ENCODE measurements around the gene ASPG.

Gene ASPG

GRCh38 chr14:104114421-104115130 lies 29.1 kb downstream of the ASPG start:
- peak; percentile 4 for DNase-seq
- no peak overlapping the region for H3K4me3 ChIP-seq (ENCODE audit: low read depth, low read length)
- H3K27ac ChIP-seq, result no peak overlapping the region
- H3K27me3 ChIP-seq (ENCODE audit: insufficient read depth, low read depth, severe bottlenecking), result no peaks in the 10 kb centered on the region
- H3K36me3 ChIP-seq, result no peaks in the 10 kb centered on the region
- H3K9me3 ChIP-seq (ENCODE audit: severe bottlenecking), result no peaks in the 10 kb centered on the region
- TF ChIP-seq, protein P1, sequence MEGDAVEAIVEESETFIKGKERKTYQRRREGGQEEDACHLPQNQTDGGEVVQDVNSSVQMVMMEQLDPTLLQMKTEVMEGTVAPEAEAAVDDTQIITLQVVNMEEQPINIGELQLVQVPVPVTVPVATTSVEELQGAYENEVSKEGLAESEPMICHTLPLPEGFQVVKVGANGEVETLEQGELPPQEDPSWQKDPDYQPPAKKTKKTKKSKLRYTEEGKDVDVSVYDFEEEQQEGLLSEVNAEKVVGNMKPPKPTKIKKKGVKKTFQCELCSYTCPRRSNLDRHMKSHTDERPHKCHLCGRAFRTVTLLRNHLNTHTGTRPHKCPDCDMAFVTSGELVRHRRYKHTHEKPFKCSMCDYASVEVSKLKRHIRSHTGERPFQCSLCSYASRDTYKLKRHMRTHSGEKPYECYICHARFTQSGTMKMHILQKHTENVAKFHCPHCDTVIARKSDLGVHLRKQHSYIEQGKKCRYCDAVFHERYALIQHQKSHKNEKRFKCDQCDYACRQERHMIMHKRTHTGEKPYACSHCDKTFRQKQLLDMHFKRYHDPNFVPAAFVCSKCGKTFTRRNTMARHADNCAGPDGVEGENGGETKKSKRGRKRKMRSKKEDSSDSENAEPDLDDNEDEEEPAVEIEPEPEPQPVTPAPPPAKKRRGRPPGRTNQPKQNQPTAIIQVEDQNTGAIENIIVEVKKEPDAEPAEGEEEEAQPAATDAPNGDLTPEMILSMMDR (IDR thresholded peaks at IDR 0.05; ENCODE audit: low read depth, low read length), result no peak

DNA sequence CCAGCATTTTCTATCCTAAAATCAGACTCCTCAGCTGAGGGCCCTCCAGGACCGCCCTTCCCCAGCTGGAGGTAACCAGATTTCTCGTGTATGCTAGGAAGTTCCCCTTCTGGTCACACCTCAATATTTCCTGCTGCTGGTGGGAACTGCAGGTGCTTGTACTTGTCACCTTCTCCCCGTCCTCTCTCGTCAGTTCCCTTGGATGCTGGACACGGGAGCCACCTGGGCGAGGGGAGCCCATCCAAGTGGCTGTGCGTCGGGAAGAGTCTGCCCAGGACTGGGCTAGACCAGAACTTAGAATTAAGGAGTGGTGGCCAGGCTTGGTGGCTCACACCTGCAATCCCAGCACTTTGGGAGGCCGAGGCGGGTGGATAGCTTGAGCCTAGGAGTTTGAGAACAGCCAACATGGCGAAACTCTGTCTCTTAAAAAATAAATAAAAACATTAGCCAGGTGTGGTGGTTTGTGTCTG lies 29.7 kb downstream of the ASPG start:
- DNase-seq, result no peak
- Histone ChIP-seq H3K27me3 (ENCODE audit: insufficient read depth, low read depth, severe bottlenecking) (no peaks in the 10 kb centered on the region), H3K27ac (no peak overlapping the region), H3K4me3 (ENCODE audit: low read depth, low read length) (no peak overlapping the region), H3K9me3 (ENCODE audit: severe bottlenecking) (no peaks in the 10 kb centered on the region), H3K36me3 (no peaks in the 10 kb centered on the region)
- TF ChIP-seq, protein P1 (IDR thresholded peaks at IDR 0.05; ENCODE audit: low read depth, low read length), result no peak

- no peaks in the 10 kb centered on the region for H3K36me3 ChIP-seq
- no peak overlapping the region for H3K27ac ChIP-seq
- no peak for DNase-seq
- no peak overlapping the region for H3K4me3 ChIP-seq (ENCODE audit: low read depth, low read length)
- TF ChIP-seq, protein P1 (IDR thresholded peaks at IDR 0.05; ENCODE audit: low read depth, low read length), result no peak
- H3K27me3 ChIP-seq (ENCODE audit: insufficient read depth, low read depth, severe bottlenecking), result no peaks in the 10 kb centered on the region
- no peaks in the 10 kb centered on the region for H3K9me3 ChIP-seq (ENCODE audit: severe bottlenecking)
These were observed 30.3 kb downstream of the ASPG start for GRCh38 chr14:104115691-104116287.

DNA sequence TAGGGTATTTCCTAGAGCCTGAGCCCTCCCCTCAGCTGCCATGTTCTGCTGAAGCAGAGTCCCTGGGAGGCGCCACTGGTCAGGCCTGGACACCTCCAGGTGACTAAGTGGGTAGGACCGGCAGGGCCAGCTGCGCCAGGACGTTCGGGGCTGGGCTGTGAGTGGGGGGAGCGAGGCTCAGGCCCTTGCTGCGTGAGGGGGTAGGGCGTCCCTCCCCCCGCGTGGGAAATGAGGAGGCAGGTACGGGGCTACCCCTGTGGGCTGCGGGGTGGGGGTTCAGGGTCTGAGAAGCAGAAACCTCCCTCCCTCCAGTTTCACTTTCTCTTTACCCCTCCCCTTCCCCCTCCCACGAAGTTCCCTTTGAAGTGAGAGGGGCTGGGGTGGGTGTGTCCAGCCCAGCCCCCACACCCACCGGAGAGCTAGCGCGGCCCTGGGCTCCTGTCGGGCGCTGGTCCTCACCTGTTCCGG lies 30.8 kb downstream of the ASPG start:
- Histone ChIP-seq H3K4me3 (ENCODE audit: low read depth, low read length) (peak overlapping the region; percentile 36), H3K27me3 (ENCODE audit: insufficient read depth, low read depth, severe bottlenecking) (no peaks in the 10 kb centered on the region), H3K36me3 (no peaks in the 10 kb centered on the region), H3K9me3 (ENCODE audit: severe bottlenecking) (no peaks in the 10 kb centered on the region), H3K27ac (no peak overlapping the region)
- peak; percentile 16 for DNase-seq
- TF ChIP-seq, protein P1 (IDR thresholded peaks at IDR 0.05; ENCODE audit: low read depth, low read length), result no peak

- peak overlapping the region; percentile 36 for H3K4me3 ChIP-seq (ENCODE audit: low read depth, low read length)
These were observed 31.3 kb downstream of the ASPG start for GRCh38 chr14:104116756-104117340.

More at GRCh38 chr14:104116756-104117340, 31.3 kb downstream of the ASPG start:
- no peaks in the 10 kb centered on the region for H3K27me3 ChIP-seq (ENCODE audit: insufficient read depth, low read depth, severe bottlenecking)
- peak; percentile 6 for DNase-seq
- H3K36me3 ChIP-seq, result no peaks in the 10 kb centered on the region
- no peak overlapping the region for H3K27ac ChIP-seq
- TF ChIP-seq, protein P1 (IDR thresholded peaks at IDR 0.05; ENCODE audit: low read depth, low read length), result no peak
- H3K9me3 ChIP-seq (ENCODE audit: severe bottlenecking), result no peaks in the 10 kb centered on the region

All from WERI-Rb-1 (cell line).